Activated CD4-positive, alpha-beta memory T cell treated with anti-CD3 and anti-CD28 coated beads for 36 hours (primary cell): Measurements from ENCODE around the gene MAOB. TPM values are rescaled to one million over a fixed set of nuclear protein-coding genes. Genes with fewer than 3 reads are reported as not detected.

ENCODE experiments used
- CTCF ChIA-PET: fragments of 350-600 bp; sonication (Branson Sonifier 250); formaldehyde crosslinking; loops from one replicate; lab custom pipeline; 2021; ENCODE audit warnings: antibody characterized with exemption, inconsistent platforms; lab: Charles Lee
- POLR2A ChIA-PET: fragments of 350-600 bp; sonication (Branson Sonifier 250); formaldehyde crosslinking; loops from one replicate; lab custom pipeline; 2021; ENCODE audit warnings: antibody characterized with exemption; lab: Charles Lee
- DNase-seq: peaks from one replicate; pipeline ENCODE4 v3.0.0-alpha.2; 2020
- H3K27ac Mint-ChIP-seq: one replicate; pipeline ENCODE4 v1.8.0; 2021; ENCODE audit warnings: mixed read lengths
- H3K27me3 Mint-ChIP-seq: one replicate; pipeline ENCODE4 v1.8.0; 2021; ENCODE audit warnings: mixed read lengths
- H3K36me3 Mint-ChIP-seq: one replicate; pipeline ENCODE4 v1.8.0; 2021; ENCODE audit warnings: mixed read lengths
- H3K4me1 Mint-ChIP-seq: one replicate; pipeline ENCODE4 v1.8.0; 2021; ENCODE audit warnings: low read depth, mixed read lengths
- H3K4me3 Mint-ChIP-seq: one replicate; pipeline ENCODE4 v1.8.0; 2021; ENCODE audit warnings: mild to moderate bottlenecking, mixed read lengths
- H3K9me3 Mint-ChIP-seq: one replicate; pipeline ENCODE4 v1.8.0; 2021; ENCODE audit warnings: mixed read lengths
- intact Hi-C: fragments of 100-400 bp; cut with micrococcal nuclease; formaldehyde crosslinking; loops from one replicate; pipeline ENCODE4 v1.15.1; 2023
- total RNA-seq, 2 experiments: library from RNA; stranded (reverse); gene quantifications; one replicate each; pipeline ENCODE4 v1.2.3, GENCODE V29; 2021

MAOB gene
- total RNA-seq, 2 experiments from 2014 or later: 0.19 to 0.27 TPM

DNA sequence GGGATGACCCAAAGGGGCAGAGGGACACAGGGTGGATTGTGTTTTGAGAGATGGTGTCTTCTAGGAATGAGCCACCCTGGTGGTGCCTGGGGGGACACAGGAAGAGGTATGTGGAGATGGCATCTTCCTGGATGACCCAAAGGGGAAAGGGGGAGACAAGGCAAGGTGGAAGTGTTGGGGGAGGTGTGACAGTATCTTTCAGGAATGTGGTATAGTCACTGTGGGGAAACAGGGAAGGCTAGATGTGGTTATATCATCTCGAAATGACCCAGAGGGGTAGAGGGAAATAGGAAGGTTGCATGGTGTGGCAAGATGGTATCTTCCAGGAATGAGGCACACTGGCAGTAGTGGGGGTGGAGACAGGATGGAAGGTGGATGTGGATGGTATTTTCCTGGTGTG, 163.3 kb downstream of the MAOB start:
- no peaks in the 10 kb centered on the region for H3K36me3 Mint-ChIP-seq
- H3K9me3 Mint-ChIP-seq: peaks cover 2% of the 10 kb centered on the region
- intact Hi-C loops: no loop called here
- ChIA-PET CTCF (no interaction called here), POLR2A (no interaction called here)
- no peak overlapping the region for H3K4me3 Mint-ChIP-seq
- H3K27me3 Mint-ChIP-seq: no peaks in the 10 kb centered on the region
- H3K27ac Mint-ChIP-seq: no peak overlapping the region
- H3K4me1 Mint-ChIP-seq: no peaks in the 10 kb centered on the region
- DNase-seq: no peak

DNA sequence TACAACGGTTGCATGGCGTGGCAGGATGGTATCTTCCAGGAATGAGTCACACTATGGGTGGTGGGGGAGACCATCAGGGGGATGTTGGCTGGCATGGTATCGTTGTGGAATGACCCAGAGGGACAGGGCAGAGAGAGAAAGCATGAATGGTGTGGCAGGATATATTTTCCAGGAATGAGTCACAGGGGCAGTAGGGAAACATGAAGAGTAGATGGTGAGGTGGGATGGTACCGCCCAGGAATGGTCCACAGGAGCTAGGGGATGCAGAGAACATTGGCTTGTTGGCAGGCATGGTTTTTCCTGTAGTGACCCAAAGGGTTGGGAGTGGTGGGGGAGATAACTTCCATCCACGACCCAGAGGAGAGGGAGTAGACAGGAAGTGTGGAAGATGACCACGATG, 163.7 kb downstream of the MAOB start:
- ChIA-PET CTCF (no interaction called here), POLR2A (no interaction called here)
- no peak for DNase-seq
- H3K36me3 Mint-ChIP-seq: no peaks in the 10 kb centered on the region
- H3K27me3 Mint-ChIP-seq: no peaks in the 10 kb centered on the region
- H3K4me1 Mint-ChIP-seq: no peaks in the 10 kb centered on the region
- intact Hi-C loops: no loop called here
- no peak overlapping the region for H3K4me3 Mint-ChIP-seq
- no peak overlapping the region for H3K27ac Mint-ChIP-seq
- H3K9me3 Mint-ChIP-seq: peaks cover 2% of the 10 kb centered on the region

DNA sequence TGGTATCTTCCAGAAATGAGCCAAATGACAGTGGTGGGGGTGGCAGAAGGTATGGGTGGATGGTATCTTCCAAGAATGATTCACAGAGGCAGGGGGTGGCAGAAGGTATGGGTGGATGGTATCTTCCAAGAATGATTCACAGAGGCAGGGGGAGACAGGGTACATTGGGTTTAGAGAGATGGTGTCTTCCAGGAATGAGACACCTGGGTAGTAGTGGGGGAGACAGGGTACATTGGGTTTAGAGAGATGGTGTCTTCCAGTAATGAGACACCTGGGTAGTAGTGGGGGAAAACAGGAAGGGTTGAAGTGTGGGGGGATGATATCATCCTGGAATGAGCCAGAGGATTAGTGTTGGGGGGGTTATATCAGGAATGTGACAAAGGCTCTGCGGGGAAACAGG, 164.2 kb downstream of the MAOB start:
- Mint-ChIP-seq H3K9me3 (peaks cover 2% of the 10 kb centered on the region), H3K27ac (no peak overlapping the region), H3K36me3 (no peaks in the 10 kb centered on the region), H3K4me3 (no peak overlapping the region), H3K4me1 (no peaks in the 10 kb centered on the region), H3K27me3 (no peaks in the 10 kb centered on the region)
- ChIA-PET POLR2A (no interaction called here), CTCF (no interaction called here)
- DNase-seq: no peak
- intact Hi-C loops: no loop called here

DNA sequence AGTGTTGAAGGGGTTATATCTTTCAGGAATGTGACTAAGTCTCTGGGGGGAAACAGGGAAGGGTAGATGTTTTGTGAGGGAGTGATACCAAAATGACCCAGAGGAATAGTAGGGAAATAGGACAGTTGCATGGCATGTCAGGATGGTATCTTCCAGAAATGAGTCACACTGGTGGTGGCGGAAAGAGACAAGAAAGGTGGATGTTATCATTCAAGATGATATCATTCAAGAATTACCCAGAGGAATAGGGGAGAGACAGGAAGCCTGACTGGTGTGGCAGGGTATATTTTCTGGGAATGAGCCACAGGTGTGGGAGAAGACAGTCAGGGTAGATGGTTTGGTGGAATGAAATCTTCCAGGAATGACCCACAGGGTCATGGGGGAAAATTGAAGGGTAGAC, 165.1 kb downstream of the MAOB start:
- no peak for DNase-seq
- Mint-ChIP-seq H3K36me3 (no peaks in the 10 kb centered on the region), H3K9me3 (peaks cover under 1% of the 10 kb centered on the region), H3K27ac (no peak overlapping the region), H3K4me3 (no peak overlapping the region), H3K4me1 (no peaks in the 10 kb centered on the region), H3K27me3 (no peaks in the 10 kb centered on the region)
- intact Hi-C loops: no loop called here
- ChIA-PET CTCF (no interaction called here), POLR2A (no interaction called here)

DNA sequence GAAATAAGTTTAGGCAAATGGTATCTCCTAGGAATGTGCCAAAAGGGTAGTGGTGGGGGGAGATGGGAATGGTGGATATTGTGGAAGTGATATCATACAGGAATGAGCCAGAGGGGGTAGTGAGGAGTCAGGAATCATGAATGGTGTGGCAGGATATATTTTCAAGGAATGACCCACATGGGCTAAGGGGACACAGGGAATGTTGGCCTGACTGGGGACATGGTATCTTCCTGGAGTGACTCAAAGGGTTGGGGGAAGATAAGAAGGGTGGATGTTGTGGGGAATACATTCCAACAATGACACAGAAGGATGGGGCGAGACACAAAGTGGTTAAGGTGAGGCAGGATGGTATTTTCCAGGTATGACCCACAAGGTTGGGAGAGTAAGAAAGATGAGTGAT, 165.6 kb downstream of the MAOB start:
- Mint-ChIP-seq H3K27ac (no peak overlapping the region), H3K27me3 (no peaks in the 10 kb centered on the region), H3K36me3 (no peaks in the 10 kb centered on the region), H3K4me1 (no peaks in the 10 kb centered on the region), H3K9me3 (no peaks in the 10 kb centered on the region), H3K4me3 (no peak overlapping the region)
- no peak for DNase-seq
- ChIA-PET CTCF (no interaction called here), POLR2A (no interaction called here)
- intact Hi-C loops: no loop called here

Other genes starting within 250 kb of the MAOB start
- 10 to 100 TPM; 14.8 to 16.8 TPM for gene MAOA, start 226.2 kb downstream of the MAOB start, total RNA-seq
- not detected for gene NDP, start 90.9 kb upstream of the MAOB start, total RNA-seq